HG03103 (cell line): ENCODE results near the gene LRCH1.
A peak's percentile ranks its signal among the peaks of the same experiment; 100 is the strongest.
"Not testable (repeated sequence)": the region's sequence is repeated elsewhere in the genome, so short reads cannot be mapped to it uniquely, and the experiment has no call there.

Source experiments
- ATAC-seq: cut with Tn5 transposase; IDR thresholded peaks from one replicate; pipeline ENCODE4 v1.9.1; 2021; ENCODE audit warnings: low read depth; ENCODE audit not compliant: unreplicated experiment

LRCH1 gene

DNA sequence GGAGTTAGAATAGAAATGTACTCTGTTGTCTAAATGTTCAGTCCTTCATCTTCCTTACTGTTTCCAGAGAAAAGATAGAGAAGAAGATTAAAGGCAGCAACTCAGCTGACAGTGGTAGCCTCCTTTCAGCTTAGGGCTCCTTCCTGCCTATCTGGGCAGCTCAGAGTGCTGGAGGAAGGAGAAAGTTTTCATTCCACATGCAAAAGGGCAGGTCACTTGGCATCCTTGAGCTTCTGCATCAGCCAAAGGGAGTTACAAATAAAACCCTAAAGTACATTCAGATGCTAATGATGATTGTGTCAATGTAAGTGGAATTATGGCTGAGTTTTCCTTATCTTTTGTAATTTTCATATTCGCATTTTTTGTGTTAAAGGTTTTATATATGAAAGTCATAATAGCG, 185.1 kb downstream of the LRCH1 start:
- ATAC-seq: no peak

DNA sequence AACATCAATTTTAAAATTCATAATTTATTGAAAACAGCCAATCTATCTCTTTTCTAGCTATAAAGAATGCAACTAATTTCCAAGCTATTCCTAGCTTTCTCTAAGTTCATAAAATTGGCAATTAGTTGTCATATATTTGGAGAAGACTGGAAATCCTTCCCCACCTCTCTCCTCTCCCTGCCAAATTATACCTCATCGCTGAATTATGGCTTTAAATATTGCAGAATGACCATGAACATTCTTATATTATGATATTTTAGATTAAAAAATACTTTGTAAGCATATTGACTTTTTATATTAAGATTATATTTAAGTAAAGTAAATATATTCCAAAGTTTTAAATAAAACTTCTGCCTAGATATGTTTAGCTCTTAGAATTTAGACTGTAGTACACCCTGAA, 185.8 kb downstream of the LRCH1 start:
- no peak for ATAC-seq

DNA sequence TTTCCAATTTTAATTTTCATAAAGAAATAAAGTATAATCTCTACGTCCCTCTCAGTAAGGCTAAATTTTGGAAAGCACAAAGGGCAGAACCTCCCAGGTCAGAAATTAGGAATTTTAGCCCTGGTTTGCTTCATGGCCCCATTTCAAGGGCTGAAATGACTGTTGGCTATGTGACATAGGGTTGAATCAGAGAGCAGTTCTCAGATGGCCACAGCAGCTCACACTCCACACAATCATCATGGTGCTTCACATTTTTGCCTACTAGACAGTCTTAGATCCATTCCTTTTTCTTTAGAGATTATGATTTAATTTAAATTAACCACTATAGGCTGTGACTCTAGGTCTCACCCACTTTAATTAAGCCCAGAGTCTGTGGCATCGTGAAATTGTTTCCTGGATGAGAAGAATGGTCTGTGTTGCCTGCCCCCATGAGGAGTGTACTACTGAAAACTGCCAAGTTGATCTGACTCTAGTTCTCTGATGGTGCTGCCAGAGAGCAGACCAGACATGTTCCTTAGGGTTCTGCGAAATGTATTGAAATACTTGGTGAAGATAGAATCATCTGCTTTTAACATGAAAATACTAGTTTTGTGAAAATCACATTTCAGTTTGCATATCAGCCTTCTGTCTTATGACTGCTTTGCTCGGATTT, 186.6 kb downstream of the LRCH1 start:
- no peak for ATAC-seq

DNA sequence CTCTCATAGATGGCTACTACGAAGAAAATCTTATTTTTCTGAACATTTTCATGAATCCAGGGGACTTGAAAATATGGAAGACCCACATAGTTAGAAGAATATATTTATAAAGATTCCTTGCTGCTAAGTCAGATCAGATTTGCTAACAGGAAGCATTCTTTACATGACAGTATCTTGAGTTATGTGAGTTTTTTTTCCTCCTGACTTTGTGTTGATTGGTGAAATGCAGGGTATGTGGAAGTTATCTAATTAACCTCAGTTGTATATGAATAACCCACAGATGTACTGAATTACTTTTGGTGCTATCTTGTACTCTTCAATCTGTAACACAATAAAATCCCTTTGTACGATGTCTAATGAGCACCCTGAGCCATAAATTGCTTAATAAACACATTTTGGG, 190.2 kb downstream of the LRCH1 start:
- no peak for ATAC-seq

DNA sequence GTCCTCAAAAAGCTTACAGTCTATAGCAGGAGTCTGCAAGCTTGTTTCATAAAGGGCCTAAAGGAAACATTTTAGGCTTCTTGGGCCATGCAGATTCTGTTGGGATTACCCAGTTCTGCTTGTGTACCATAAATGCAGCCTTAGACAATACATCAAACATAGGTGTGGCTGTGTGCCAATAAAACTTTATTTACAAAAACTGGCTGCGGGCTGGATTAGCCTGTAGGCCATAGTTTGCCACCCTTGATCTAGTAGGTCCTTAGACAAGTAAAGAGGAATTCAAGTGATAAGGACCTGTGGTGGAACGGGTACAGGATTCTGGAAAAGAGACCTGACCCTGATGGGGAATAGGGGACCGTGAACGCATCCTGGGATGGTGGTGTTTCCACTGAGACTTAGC, 192.1 kb downstream of the LRCH1 start:
- ATAC-seq: no peak

DNA sequence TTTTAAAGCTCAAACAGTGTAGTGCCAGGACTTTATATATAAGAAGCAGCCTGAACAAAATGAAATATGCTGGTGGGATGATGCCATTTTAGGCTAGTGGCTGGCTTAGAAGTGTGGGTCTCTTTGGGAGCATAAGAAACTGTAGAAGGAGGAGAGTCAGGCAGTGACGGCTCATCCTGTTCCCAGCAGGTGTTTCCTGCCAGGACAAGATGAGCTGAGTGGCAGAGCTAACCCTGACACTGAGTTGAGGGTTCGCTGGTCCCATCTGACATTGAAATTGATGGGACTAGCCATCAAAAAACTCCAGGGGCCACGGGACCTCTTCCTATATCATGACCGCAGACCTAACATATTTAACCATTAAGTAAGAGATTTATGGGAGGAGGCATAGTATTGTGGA, 192.7 kb downstream of the LRCH1 start:
- ATAC-seq: no peak

DNA sequence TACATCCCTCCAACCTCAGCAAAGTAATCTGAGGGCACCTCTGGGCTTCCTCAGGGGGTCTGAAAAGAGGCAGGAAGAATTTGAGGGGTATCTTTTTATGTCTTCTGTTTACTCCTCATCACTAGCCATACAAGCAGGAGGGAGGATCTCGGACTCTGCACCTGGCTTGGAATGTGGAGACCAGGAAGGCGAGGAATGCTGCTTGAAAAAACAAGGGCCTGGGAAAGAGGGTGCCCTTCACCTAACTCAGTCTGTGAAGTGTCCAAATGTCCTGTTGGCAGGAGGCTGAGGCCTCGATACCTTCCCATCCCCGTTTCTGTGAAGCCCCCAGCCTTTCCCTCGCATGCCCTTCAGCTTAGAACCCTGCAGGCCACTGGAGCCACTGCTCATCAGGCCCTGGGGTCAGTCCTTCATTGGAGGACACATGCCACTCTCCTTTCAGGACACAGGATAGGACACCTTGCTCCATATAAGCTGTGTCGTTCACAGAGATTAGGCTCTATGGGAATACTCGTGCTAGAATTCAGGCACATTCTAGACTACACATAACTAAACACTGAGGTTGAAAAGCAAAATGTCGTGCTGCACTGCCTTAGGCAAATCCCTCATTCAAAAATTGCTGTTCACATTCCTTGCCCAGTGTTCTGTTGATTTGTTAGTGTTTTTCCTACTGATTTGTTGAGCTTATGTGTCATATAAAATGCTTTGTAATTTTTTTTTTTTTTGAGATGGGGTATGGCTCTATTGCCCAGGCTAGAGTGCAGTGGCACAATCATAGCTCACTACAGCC, 194.3 kb downstream of the LRCH1 start:
- no peak for ATAC-seq

DNA sequence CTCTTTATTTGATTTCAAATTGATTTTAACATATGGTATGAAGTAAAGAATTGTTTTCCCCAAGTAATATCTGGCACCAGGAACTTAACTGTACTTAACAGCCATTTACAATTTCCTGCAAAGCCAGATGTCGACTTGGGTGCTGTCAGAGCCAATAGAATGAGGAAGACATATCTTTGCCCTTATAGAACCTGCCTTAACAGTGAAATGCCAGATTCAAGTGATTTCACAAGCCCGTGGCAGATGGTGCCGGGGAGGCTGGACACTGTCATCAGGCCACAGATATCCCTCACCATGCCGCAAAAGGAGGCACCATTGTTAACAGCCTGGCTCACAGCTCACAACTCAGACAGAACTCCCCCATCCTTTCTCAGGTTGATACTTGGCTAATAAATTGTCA, 195.3 kb downstream of the LRCH1 start:
- ATAC-seq: no peak

DNA sequence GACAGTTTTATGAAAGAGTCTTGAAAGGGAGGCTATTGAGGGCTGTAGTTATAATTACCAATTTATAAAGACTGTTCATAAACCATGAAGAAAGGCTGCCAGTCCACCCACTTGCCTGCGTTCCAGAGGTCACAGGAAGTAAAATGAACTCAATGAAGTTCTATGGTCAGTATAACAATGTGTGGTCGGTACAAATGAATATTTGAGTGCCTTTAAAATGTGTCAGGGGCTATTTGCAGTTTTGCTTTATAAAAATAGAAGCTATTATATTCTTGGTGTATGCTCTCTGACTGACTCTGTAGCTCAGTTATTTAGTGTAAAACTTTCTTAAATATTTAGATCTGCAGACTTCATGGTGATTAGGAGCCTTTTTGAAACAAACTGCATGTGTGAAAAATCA, 197.0 kb downstream of the LRCH1 start:
- no peak for ATAC-seq

DNA sequence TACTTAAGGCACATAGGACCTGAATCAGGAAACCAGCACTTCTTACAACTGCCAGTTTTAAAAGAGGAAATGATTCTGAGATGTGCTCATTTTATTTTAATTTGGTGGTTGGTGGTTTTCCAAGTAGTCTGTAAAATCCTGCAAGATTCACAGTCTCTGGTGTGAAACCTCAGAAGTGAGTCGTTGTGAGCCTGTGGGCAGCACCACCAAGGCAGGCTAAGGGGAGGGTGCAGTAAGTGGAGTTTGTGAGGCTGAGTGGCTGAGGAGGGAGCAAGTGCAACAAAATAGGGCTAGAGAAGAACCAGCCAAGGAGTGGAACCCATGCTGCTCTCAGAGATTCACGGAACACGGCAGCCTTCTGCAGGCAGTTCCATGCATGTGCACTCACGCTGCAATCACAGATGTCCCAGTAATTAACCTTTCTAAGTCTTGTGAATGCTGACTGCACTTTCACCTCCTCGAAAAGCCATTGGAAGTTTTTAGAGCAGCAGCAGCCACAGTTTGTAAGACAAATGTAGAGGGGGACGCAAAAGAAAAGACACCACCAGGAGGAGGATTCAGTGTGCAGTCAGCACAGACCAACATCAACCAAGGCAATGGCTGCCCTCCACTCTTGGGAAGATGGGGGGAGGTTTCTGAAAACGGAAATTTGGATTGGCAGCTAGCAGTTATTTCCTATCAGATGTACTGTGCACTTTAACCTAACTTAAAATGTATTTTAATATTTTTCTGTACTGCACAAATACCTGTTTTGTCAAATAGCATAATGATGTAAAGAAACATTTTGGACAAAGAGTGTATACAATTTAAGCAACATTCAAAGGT, 199.1 kb downstream of the LRCH1 start:
- peak; percentile 66 for ATAC-seq

DNA sequence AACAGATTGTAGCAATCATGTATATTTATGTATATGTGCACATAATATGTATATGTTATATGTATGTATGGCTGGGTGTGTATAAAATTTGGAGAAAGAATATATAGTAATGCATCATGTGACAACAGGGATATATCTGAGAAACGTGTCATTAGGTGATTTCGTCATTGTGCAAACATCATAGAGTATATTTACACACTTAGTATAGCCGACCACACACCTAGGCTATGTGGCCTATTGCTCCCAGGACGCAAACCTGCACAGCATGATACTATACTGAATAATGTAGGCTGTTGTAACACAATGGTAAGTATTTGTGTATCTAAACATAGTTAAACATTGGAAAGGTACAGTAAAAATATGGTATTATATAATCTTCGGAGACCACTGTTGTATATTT, 200.2 kb downstream of the LRCH1 start:
- no peak for ATAC-seq

DNA sequence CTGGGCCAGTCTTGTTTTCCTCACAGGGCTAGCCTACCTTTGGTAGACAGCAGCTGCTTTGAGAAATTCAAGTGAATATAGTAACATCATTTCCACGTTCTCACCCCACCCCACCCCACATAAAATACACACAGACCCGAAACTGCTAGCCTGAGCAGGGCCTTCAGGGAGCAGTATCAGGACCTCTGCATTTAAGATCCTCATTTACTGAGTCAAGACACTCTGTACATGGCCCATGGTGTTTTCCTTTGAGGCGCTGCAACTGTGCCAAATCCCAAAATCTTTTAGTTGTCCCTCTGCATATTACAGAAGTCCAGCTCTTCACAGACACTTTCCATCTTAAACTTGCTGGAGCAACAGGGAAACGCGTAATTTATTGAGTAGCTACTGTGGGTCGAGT, 200.9 kb downstream of the LRCH1 start:
- ATAC-seq: no peak

DNA sequence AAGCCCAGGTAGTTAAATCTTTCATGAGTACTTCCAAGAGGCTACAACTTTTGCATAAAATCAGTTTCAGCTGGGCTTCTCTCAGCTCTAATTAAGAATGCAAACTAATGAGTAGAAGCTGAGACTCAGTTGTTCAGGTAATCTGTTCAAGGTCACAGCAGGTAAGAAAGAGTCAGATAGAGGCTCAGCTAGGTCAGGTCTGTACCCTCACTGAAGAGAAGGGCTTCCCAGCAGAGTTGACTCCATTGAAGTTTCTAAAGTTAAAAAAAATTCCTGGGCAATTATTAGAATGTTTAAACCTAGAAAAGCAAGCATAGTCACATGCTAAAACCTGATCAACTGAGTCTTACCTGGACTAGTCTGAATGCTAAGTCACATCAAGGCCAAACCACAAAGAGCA, 201.8 kb downstream of the LRCH1 start:
- ATAC-seq: no peak

DNA sequence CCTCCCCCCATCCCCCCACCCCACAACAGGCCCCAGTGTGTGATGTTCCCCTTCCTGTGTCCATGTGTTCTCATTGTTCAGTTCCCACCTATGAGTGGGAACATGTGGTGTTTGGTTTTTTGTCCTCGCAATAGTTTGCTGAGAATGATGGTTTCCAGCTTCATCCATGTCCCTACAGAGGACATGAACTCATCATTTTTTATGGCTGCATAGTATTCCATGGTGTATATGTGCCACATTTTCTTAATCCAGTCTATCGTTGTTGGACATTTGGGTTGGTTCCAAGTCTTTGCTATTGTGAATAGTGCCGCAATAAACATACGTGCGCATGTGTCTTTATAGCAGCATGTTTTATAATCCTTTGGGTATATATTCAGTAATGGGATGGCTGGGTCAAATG, 202.5 kb downstream of the LRCH1 start:
- ATAC-seq: not testable (repeated sequence)

DNA sequence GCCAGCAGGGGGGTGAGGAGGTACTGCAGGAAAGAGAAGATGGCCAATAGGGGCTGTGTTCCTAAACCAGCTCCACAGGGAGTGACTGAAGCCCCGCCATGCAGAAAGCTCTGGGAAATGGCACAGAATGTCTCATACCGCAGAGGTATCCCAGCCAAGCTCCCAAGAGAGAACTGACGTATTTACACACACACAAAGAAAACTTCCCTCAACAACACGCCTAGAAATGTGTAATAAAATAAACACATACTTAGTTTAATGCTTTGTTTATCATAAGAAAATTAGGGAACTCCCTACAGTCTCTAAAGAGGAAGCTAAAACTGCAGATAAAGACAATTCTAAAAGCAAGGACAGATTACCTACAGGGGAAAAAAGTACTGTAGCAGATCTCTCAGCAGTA, 204.0 kb downstream of the LRCH1 start:
- ATAC-seq: no peak

DNA sequence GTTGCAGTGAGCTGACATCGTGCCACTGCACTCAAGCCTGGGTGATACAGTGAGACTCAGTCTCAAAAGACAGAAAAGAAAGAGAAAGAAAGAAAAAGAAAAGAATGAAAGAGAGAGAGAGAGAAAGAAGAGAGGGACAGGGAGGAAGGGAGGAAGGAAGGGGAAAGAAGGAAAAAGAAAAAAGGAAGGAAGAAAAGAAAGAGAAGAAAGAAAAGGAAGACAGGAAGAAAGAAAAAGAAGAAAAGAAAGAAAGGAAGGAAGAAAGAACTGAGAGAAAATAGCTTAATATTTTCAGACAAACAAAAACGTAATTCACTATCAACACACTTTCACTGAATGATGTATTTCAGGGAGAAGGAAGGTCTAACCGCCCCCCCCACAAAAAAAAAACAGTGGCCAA, 204.7 kb downstream of the LRCH1 start:
- no peak for ATAC-seq

DNA sequence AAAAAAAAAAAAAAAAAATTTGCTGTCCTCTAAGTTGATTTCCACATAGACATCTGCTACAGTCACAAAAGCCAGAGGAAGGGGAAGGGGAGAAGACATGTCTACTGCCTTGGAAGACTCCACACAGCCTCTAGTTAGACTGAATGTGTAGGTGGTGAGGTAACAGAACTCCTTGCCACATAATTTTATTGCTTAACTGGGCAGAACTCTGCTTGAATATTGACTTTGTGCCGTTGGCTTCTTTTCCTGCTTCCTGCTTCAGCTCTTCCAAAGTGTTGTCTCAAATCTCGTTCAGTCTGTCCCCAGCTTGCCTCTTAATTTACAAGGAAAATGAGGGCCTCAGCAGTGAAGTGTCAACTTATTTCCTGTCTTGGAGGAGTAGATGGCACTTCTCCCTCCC, 206.9 kb downstream of the LRCH1 start:
- no peak for ATAC-seq

DNA sequence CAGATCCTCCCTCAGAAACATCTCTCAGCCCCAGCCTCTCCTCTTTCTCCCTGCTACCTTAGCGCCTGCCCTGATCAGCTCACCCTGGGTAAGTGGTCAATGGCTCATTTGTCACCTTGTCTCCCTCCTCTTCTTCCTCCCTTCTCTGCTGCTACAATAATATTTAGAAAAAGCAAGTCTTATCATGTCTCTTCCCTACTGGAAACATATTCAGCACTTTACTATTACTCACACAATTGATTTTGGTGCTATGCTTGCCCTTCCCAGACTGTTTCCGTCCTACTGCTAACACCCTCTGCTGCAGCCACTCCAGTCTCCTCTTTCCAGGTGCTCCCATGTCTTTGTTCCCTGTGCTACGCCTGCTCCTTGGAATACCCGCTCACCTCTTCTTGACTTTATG, 208.2 kb downstream of the LRCH1 start:
- no peak for ATAC-seq

DNA sequence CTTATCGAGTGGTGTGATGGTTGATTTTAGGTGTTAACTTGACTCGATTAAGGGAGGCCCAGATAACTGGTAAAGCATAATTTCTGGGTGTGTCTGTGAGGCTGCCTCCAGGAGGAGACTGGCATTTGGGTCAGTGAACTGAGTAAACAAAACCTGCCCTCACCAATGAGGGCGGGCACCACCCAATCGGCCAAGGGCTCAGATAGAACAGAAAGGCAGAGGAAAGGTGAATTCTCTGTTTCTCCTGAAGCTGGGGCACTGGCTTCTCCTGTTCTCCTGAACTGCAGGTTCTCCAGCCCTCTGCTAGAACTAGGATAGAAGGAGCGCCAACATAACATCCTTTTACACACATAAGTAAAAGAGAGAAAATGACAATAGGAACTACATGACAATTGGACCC, 208.9 kb downstream of the LRCH1 start:
- ATAC-seq: no peak

DNA sequence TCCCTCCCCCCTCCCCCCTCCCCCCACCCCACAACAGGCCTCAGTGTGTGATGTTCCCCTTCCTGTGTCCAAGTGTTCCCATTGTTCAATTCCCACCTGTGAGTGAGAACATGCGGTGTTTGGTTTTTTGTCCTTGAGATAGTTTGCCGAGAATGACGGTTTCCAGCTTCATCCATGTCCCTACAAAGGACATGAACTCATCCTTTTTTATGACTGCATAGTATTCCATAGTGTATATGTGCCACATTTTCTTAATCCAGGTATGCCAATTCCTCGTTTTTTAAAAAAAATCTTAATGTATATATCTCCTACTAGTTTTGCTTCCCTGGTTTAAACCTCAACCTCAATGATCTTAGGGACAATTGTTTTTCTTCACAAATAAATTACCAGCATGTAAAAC, 217.0 kb downstream of the LRCH1 start:
- not testable (repeated sequence) for ATAC-seq

DNA sequence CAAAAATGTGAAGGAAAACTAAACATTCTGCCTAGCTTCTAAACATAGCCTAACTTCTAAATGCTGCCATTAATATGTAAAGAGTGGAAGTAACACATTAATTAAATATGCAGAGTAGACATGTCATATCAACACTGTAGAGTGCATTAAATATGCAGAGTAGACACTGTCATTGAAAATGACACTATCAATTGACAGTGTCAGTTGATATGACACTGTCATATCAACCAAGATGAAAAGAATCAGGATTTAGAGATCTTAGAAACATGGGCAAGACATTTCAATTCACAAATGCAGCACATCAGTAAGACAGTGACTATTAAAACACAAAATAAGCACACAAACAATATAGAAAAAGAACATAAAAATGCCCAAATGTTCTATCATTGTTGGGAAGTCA, 218.7 kb downstream of the LRCH1 start:
- ATAC-seq: no peak

DNA sequence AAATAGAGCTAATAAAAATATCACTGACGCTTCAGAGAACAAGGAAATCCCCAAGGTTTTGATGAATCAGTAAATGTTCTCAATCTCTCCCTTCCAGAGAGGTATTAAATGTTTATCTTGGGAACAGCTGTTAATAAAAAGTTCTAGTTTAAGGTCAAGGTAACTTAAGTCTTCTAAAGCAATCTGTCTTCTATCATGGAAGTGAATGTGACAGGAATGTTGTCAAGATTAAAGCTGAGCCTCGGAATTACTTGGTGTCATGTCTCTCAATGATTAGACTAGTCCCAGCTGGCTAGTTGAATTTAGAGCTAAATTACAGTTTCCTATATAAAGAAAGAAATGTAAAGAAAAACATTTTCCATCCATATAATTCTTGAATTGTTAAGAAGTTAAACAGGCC, 220.6 kb downstream of the LRCH1 start:
- no peak for ATAC-seq
